Activated naive CD4-positive, alpha-beta T cell treated with anti-CD3 and anti-CD28 coated beads for 36 hours (primary cell): ENCODE results near the gene MAP2K2. TPM values are rescaled to one million over a fixed set of nuclear protein-coding genes. Genes with fewer than 3 reads are reported as not detected.

ENCODE experiments used
- CTCF ChIA-PET: fragments of 350-600 bp; sonication (Branson Sonifier 250); formaldehyde crosslinking; loops from one replicate; lab custom pipeline; 2021; ENCODE audit warnings: antibody characterized with exemption; lab: Charles Lee
- DNase-seq: peaks from one replicate; pipeline ENCODE4 v3.0.0-alpha.2; 2020
- H3K27ac Mint-ChIP-seq: one replicate; pipeline ENCODE4 v1.8.0; 2021; ENCODE audit warnings: mild to moderate bottlenecking, mixed read lengths
- H3K27me3 Mint-ChIP-seq: one replicate; pipeline ENCODE4 v1.8.0; 2021; ENCODE audit warnings: low read depth, mixed read lengths
- H3K36me3 Mint-ChIP-seq: one replicate; pipeline ENCODE4 v1.8.0; 2021; ENCODE audit warnings: low read depth, mixed read lengths
- H3K4me1 Mint-ChIP-seq: one replicate; pipeline ENCODE4 v1.8.0; 2021; ENCODE audit warnings: low read depth, mixed read lengths
- H3K4me3 Mint-ChIP-seq: one replicate; pipeline ENCODE4 v1.8.0; 2021; ENCODE audit warnings: mild to moderate bottlenecking, moderate library complexity, mixed read lengths
- H3K9me3 Mint-ChIP-seq: one replicate; pipeline ENCODE4 v1.8.0; 2021; ENCODE audit warnings: mixed read lengths
- intact Hi-C: fragments of 100-400 bp; cut with micrococcal nuclease; formaldehyde crosslinking; loops from one replicate; pipeline ENCODE4 v1.15.1; 2023
- total RNA-seq, 2 experiments: library from RNA; stranded (reverse); gene quantifications; one replicate each; pipeline ENCODE4 v1.2.3, GENCODE V29; 2021

Gene MAP2K2
- total RNA-seq, 2 experiments from 2014 or later, result 101 to 103 TPM

DNA sequence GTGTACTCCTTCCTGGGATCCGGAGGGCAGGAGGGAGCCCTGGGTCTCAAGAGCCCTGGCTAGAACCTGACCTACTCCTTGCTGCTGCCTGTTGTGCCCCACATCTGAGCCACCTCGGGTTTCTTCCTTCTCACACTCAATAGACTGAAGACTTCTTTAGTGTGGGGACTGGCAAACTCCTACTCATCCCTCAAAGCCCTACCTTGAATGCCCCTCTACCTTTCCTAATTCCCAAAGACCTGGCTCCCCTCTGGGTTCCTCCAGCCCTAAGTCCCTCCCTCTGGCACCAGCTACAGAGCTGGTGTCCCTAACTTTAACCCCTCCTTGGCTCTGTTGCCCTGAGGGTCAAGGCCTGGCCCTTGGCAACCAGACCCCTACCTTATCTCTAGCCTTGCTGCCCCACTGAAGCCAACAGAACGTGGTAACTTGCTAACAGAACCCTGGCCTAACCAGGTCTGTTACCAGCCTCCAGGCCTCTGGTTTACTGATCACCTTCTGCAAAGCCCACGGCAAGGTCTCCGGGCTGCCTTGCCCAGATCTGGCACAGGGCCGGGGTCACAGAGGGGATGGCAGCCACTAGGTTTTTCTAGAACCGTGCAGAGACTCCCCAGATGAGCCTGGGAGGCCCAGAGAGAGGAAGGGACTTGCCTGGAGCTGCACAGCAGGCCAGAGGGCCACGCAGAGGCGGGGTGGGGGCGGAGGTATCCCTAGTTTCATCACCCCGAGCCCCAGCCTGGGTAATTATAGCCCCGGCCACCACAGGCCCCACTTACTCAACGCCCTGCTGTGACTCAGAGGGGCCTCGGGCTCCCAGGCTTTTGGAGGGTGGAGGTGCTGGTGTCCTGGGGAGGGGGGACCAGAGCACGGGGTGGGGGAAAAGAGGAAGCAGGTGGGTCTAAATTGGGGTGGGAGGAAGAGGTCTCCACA, 72.5 kb downstream of the MAP2K2 start:
- CTCF ChIA-PET, result no interaction called here
- no peak for DNase-seq
- intact Hi-C loops, result no loop called here
- H3K36me3 Mint-ChIP-seq, result peaks cover 38% of the 10 kb centered on the region
- H3K27ac Mint-ChIP-seq, result peak overlapping the region; percentile 58
- peaks cover 31% of the 10 kb centered on the region for H3K4me1 Mint-ChIP-seq
- H3K4me3 Mint-ChIP-seq, result no peak overlapping the region
- no peaks in the 10 kb centered on the region for H3K27me3 Mint-ChIP-seq
- H3K9me3 Mint-ChIP-seq, result peaks cover 4% of the 10 kb centered on the region

DNA sequence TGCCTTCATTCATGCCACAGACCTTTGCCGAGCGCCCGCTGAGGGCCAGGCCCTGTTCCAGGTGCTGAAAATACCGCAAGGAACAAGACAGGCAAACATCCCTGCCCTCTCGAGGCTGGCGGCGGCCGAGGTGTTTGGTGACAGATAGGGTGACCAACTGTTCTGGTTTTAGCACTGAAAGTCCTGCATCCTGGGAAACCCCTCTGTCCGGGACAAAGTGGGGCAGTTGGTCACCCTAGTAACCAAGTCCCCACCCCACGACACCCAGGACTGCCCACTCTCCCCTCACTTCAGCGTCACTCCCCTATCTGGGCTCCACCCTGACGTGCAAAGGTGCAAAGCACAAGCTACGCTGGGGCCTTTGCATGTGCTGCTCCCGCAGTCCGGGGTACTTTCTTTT, 74.5 kb downstream of the MAP2K2 start:
- CTCF ChIA-PET, result interaction anchor here (0.7 kb wide), 1 partner anchor 230 kb away, joined by 5 read pairs; the partner anchor contains the start of gene SHD
- peaks cover 28% of the 10 kb centered on the region for H3K4me1 Mint-ChIP-seq

DNA sequence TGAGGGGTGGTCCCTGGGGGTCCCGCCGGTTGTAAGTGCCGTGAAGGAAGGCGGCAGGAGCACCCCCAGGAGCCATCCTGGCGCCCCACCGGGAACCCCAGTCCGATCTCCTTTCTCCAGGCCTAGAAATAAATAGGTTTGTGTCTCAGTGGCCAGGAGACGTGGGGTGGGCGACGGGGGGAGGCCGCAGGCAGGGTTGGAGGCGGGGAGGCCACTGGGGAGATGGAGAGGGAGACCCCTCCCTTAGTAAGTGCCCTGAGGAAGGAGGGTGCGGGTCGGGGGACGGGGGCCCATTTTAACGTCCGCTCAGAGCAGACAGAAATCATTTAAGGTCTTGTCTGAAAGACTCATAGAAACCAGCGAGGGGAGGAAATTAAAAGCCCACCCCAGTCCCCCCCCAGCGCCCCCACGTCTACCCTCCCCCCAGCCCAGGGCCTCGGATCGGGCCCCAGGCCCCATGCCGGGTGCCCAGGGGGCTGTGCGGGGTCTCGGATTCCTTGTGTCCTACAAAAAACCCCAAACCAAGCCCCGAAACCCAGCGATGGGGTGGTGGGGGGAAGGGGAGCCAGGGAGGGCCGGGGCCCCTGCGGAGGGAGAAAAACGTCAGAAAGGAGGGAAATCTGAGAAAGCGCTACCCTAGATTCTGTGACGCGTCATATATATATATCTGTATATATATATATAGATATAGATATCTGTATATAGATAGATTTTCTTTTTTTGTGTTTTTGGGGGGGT, 76.8 kb downstream of the MAP2K2 start:
- no peak overlapping the region for H3K4me3 Mint-ChIP-seq
- H3K36me3 Mint-ChIP-seq, result peaks cover 17% of the 10 kb centered on the region
- H3K4me1 Mint-ChIP-seq, result peaks cover 17% of the 10 kb centered on the region
- intact Hi-C loops, result no loop called here
- H3K27me3 Mint-ChIP-seq, result no peaks in the 10 kb centered on the region
- DNase-seq, result no peak
- H3K9me3 Mint-ChIP-seq, result no peaks in the 10 kb centered on the region
- CTCF ChIA-PET, result no interaction called here
- no peak overlapping the region for H3K27ac Mint-ChIP-seq

More for the DNA sequence above, 74.5 kb downstream of the MAP2K2 start:
- DNase-seq, result no peak
- no peak overlapping the region for H3K4me3 Mint-ChIP-seq
- H3K27me3 Mint-ChIP-seq, result no peaks in the 10 kb centered on the region
- H3K36me3 Mint-ChIP-seq, result peaks cover 30% of the 10 kb centered on the region
- peaks cover 4% of the 10 kb centered on the region for H3K9me3 Mint-ChIP-seq
- no peak overlapping the region for H3K27ac Mint-ChIP-seq
- intact Hi-C loops, result no loop called here

DNA sequence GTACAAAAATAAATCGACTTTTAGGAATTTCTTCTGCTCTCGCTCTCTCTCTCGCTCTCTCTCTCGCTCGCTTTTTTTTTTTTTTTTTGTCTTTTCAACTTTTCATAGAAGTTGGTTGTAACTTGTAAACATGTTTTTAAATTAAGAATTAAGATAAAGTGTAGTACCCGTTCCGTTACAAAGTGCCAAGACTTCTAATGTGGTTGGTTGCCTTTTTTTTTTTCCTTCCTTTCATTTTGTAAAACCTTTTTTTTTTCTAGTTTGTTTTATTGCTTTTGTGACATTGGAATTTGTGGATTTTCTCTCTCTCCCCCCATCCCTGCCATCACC, 77.6 kb downstream of the MAP2K2 start:
- peak overlapping the region; percentile 78 for H3K27ac Mint-ChIP-seq
- H3K9me3 Mint-ChIP-seq, result no peaks in the 10 kb centered on the region
- peaks cover 15% of the 10 kb centered on the region for H3K4me1 Mint-ChIP-seq
- CTCF ChIA-PET, result no interaction called here
- H3K36me3 Mint-ChIP-seq, result peaks cover 15% of the 10 kb centered on the region
- no peaks in the 10 kb centered on the region for H3K27me3 Mint-ChIP-seq
- no peak overlapping the region for H3K4me3 Mint-ChIP-seq
- intact Hi-C loops, result no loop called here
- DNase-seq, result no peak

DNA sequence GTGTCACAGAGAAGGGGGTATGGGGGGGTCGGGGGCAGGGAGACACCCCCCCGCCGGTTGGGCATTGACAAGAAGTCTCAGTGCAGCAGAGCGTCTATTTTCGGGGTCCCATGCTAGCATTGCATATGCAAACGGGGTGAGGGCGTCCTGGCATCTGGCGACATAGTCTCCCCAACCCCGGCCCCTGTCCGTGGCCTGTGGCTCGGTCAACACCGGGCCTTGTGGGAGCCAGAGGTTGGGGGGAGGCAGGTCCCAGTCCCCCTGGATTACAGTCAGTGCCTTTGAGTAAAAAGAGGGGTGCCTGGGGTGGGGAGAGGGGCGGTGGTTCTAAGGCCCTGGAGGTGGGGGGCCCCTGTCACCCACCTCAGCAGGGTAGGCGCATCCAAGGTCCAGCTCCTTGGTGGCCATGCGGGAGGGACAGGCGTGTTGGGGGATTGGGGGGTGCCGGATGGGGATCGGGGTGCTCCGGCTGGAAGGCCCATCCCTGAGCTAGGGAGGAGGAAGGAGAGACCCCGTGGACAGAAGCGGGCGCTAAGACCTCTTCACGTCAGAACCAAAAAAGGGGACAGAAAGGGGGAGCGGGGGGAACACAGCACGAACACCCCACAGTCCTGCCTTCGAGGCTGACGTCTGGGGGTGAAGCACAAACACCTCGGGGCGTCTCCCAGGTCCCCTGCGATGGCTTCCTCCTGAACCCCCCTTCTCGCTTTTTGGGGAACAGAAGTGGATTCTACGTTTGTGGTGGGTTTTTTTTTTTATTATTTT, 78.1 kb downstream of the MAP2K2 start:
- intact Hi-C loops, result no loop called here
- Mint-ChIP-seq H3K4me3 (no peak overlapping the region), H3K27ac (peak overlapping the region; percentile 78), H3K9me3 (no peaks in the 10 kb centered on the region), H3K36me3 (peaks cover 11% of the 10 kb centered on the region), H3K4me1 (peaks cover 12% of the 10 kb centered on the region), H3K27me3 (no peaks in the 10 kb centered on the region)
- no peak for DNase-seq
- CTCF ChIA-PET, result interaction anchor here (0.7 to 1.0 kb wide), 2 partner anchors 121 to 961 kb away, joined by 3 read pairs; no protein-coding TSS in a partner anchor

DNA sequence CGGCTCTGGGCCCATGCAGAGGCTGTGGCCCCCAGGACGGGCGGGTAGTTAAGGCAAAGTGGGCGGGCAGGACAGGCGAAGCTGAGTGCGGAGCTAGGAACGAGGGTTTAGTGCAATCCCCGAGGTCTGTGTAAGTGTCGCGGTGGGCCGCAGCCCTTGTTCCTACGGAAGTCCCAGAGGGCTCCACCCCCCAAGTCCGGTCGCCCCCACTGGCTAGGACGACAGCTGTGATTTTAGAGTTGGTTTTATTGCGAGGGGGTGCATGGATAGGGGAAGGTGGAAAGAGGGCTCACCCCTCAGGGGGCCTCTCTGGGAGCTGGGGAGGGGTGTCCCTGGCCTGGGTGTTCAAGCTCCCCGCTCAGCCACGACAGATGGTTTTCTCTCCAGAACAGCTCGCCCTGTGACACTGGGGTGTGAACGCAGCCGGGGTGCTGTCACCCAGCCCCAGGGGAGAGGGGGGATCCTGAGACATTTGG, 78.9 kb downstream of the MAP2K2 start:
- Mint-ChIP-seq H3K4me3 (no peak overlapping the region), H3K27ac (no peak overlapping the region), H3K4me1 (peaks cover 8% of the 10 kb centered on the region), H3K27me3 (no peaks in the 10 kb centered on the region), H3K36me3 (peaks cover 6% of the 10 kb centered on the region), H3K9me3 (no peaks in the 10 kb centered on the region)
- intact Hi-C loops, result no loop called here
- DNase-seq, result no peak
- CTCF ChIA-PET, result interaction anchor here (0.6 to 1.0 kb wide), 2 partner anchors 62 to 122 kb away, joined by 3 read pairs; no protein-coding TSS in a partner anchor

DNA sequence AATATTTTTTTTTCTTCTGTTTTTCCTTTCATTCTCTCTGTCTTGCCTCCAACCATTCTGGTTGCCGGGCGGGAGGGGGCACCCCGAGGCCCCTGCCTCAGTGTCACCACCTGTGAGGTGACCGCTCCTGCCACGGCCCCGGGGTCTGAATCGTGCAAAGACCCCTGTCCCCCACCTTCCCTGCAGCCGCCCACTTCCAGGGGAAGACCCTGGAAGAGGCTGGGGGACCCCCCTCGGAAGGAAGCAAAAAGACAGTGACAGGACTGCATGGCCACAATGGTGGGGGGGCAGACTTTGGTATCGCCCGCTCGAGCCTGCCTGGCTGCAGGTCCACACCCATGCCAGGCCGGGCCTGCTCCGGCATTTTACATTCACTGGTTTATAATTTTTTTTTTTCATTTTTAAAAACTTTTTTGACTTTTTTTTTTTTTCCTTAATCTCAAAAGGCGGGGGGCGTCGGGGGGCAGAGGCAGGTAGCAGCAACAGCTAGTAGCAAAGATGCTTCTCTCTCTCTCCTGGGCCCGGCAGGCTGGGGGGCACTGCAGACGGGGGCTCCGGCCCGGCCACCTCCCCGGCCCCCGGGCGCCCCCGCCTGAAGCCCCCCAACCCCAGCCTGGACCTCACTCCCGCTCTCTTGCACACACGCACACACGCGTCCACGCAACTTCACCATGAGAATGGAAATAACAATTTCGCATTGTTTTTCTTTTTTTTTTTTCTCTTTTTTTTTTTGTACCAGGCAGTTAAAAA, 79.8 kb downstream of the MAP2K2 start:
- CTCF ChIA-PET, result interaction anchor here (0.6 to 1.0 kb wide), 2 partner anchors 63 to 123 kb away, joined by 3 read pairs; no protein-coding TSS in a partner anchor
- Mint-ChIP-seq H3K4me3 (no peak overlapping the region), H3K27ac (no peak overlapping the region), H3K36me3 (peaks cover 2% of the 10 kb centered on the region), H3K9me3 (no peaks in the 10 kb centered on the region), H3K27me3 (no peaks in the 10 kb centered on the region), H3K4me1 (peaks cover 5% of the 10 kb centered on the region)
- intact Hi-C loops, result no loop called here
- no peak for DNase-seq

DNA sequence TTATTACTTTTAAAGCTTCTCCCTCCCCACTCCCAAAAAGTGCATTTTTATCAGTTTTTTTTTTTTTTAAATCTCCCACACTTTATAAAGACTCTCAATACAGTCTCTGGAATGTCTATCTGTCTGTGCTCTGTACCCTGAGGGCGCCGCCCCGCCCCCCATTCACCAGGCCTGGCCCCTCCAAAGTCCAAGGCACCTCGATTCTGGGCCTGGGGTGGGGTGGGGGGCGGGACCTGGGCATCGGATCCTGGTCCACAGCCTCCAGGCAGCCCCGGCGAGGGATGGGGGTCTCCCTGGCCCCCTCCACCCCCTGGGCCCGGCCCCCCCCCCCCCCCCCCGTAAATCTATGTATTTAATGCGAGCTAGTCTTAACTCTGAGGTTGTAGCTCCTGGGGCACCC, 80.5 kb downstream of the MAP2K2 start:
- H3K4me3 Mint-ChIP-seq, result no peak overlapping the region
- no peaks in the 10 kb centered on the region for H3K27me3 Mint-ChIP-seq
- CTCF ChIA-PET, result interaction anchor here (0.7 kb wide), 1 partner anchor 87 kb away, joined by 4 read pairs; no protein-coding TSS in a partner anchor
- DNase-seq, result no peak
- intact Hi-C loops, result no loop called here
- H3K9me3 Mint-ChIP-seq, result no peaks in the 10 kb centered on the region
- H3K36me3 Mint-ChIP-seq, result peaks cover 2% of the 10 kb centered on the region
- peaks cover 5% of the 10 kb centered on the region for H3K4me1 Mint-ChIP-seq
- H3K27ac Mint-ChIP-seq, result no peak overlapping the region

DNA sequence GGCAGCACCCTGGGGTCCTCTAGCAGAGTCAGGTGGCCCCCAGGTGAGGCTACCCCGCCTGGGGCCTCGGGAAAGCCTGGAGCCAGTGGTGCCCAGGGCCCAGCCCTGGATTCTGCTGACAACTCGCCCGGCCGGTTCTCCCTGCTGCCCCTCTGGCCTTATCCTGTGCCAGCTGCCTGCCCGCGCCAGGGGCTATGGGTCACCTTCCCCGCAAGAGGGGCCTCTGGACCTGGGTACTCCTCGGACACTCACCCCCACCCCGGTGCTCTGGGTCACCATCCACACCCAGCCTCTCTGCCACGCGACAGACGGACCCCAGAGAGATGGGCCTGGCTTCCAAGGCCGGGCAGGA, 81.2 kb downstream of the MAP2K2 start:
- peaks cover 2% of the 10 kb centered on the region for H3K4me1 Mint-ChIP-seq
- no peaks in the 10 kb centered on the region for H3K27me3 Mint-ChIP-seq
- CTCF ChIA-PET, result interaction anchor here (0.7 kb wide), 1 partner anchor 87 kb away, joined by 4 read pairs; no protein-coding TSS in a partner anchor

DNA sequence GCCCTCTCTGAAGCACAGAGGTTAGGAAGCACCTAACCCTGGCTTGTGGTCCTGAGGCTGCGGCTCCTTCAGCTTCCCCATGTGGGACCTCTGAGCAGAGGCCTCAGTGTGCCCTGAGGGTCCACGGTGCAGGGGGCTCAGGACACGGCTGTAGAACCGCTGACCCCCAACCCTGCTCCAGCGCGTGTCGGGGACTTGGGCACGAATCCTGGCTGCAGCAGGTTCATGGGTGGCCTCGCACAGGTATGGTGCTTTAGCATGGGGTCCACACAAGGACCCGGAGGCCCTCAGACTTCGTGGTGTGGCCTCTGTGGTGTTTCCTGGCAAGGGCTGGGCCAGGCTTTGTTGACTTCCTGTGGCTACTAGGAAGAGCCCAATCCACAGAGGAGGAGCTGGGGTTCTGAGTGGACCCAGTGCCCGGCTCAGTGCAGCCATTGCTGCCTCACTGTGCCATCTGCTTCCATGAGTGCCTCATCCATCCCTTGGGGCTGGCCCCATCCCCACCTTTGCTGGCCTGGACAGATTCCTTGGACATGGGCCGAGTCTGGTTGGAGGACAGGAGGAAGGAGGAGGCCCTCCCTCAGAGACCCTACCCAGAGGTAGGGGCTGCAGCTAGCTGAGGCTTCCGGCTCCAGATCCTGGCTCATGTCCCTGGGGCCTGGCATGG, 81.7 kb downstream of the MAP2K2 start:
- H3K4me3 Mint-ChIP-seq, result no peak overlapping the region
- no peak overlapping the region for H3K27ac Mint-ChIP-seq
- peaks cover 2% of the 10 kb centered on the region for H3K4me1 Mint-ChIP-seq
- intact Hi-C loops, result no loop called here
- H3K27me3 Mint-ChIP-seq, result no peaks in the 10 kb centered on the region
- DNase-seq, result no peak
- H3K9me3 Mint-ChIP-seq, result no peaks in the 10 kb centered on the region
- CTCF ChIA-PET, result no interaction called here
- H3K36me3 Mint-ChIP-seq, result peaks cover 1% of the 10 kb centered on the region

More for the DNA sequence above, 81.2 kb downstream of the MAP2K2 start:
- intact Hi-C loops, result no loop called here
- Mint-ChIP-seq H3K9me3 (no peaks in the 10 kb centered on the region), H3K27ac (no peak overlapping the region), H3K36me3 (peaks cover 1% of the 10 kb centered on the region), H3K4me3 (no peak overlapping the region)
- DNase-seq, result no peak
